Right ventricle myocardium superior (tissue), 1 donor: ENCODE data around the gene ZNF625. TPM values are rescaled to one million over a fixed set of nuclear protein-coding genes. Genes with fewer than 3 reads are reported as not detected.
"Not testable (repeated sequence)": the region's sequence is repeated elsewhere in the genome, so short reads cannot be mapped to it uniquely, and the experiment has no call there.

Experiments
- ATAC-seq: fragments of 200-7000 bp; cut with Tn5 transposase; one replicate; pipeline ENCODE4 v1.9.1; 2020; ENCODE audit warnings: mild to moderate bottlenecking; ENCODE audit not compliant: poor library complexity
- DNase-seq: peaks from one replicate; pipeline ENCODE4 v3.0.0-alpha.2; 2020
- intact Hi-C: fragments of 100-400 bp; cut with DNase I; formaldehyde crosslinking; loops from one replicate; pipeline ENCODE4 v1.11.2; 2022
- total RNA-seq: library from RNA; stranded (reverse); fragmentation: NEBNext Ultra II Directional; extraction: Animal tissue kit (Norgen Biotek cat#: 25700); gene quantifications from one replicate; pipeline ENCODE4 v1.2.1, GENCODE V29; 2021
- donor health status: DM: no; HTN: yes; CAD: no; lungs with severe emphysema.

ZNF625 gene
- total RNA-seq, 1 donor from 2014 or later, result 3.2 TPM

GRCh38 chr19:12140545-12141404 lies 15.8 kb downstream of the ZNF625 start:
- DNase-seq, result peak; percentile 92
- intact Hi-C loops, result loop anchor here (2.0 to 10.0 kb wide), 5 partner anchors 46 to 258 kb away; partner anchors contain the start of gene ZNF763
- peak; percentile 94 for ATAC-seq

DNA sequence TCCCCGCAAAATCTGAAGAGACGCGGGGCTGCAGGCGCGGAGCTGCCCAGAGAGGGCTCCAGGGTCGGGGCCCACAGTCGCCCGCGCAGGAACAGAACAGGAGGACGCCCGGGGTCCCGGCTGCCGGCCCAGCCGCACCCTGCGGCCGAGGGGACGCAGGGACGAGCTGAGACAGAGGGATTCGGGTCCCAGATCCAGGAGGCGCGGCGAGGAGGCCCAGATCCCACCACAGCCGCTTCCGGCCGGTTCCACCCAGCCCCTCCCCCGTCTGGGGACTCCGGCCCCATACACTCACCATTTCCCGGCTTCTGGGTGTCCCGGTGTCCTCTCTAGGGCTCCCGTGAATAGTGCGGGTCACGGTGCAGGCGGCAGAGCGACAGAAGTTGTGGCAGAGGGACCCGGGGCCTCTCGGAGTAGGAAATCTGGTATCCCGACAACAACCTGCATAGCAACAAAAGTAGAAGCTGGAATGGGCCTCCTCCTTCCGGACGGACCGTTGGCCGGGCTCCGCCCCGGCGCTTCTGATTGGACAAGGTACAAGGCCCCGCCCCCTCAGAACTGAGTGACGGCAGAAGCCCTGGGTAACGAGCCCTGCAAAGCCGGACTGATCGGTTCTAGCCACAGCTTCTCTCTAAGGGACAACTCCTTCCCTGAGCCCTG lies 16.5 kb downstream of the ZNF625 start, which contains the start of gene ZNF20:
TSS of gene ZNF20 (minus strand) at position 466 of the 660 bp plus-strand sequence. CDS start at position 298, 168 bp downstream.
- DNase-seq, result peak; percentile 97
- peak; percentile 99 for ATAC-seq
- intact Hi-C loops, result loop anchor here (2.0 to 10.0 kb wide), 5 partner anchors 45 to 258 kb away; partner anchors contain the start of gene ZNF763

DNA sequence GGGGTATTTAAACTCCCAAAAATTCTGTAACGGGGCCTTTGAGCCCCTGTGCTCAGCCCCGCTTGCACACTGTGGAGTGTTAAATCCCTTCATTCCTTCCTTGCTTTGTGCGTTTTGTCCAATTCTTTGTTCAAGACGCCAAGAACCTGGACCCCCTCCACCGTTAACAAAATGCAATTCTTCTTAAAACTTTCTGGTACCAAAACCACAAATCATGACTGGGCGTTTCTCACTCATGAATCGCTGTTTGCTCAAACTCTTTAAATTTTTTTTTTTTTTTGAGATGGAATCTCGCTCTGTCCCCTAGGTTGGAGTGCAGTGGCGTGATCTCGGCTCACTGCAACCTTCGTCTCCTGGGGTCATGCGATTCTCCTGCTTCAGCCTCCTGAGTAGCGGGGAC lies 17.3 kb downstream of the ZNF625 start:
- ATAC-seq (no peak), DNase-seq (no peak)
- intact Hi-C loops, result no loop called here

- no peak for DNase-seq
- ATAC-seq, result no peak
- intact Hi-C loops, result no loop called here
These were observed 19.2 kb downstream of the ZNF625 start for GRCh38 chr19:12137221-12137940.

GRCh38 chr19:12133069-12133468 lies 23.5 kb downstream of the ZNF625 start:
- intact Hi-C loops, result no loop called here
- DNase-seq (no peak), ATAC-seq (no peak)

GRCh38 chr19:12126707-12127106 lies 29.8 kb downstream of the ZNF625 start:
- intact Hi-C loops, result no loop called here
- ATAC-seq (no peak), DNase-seq (no peak)

DNA sequence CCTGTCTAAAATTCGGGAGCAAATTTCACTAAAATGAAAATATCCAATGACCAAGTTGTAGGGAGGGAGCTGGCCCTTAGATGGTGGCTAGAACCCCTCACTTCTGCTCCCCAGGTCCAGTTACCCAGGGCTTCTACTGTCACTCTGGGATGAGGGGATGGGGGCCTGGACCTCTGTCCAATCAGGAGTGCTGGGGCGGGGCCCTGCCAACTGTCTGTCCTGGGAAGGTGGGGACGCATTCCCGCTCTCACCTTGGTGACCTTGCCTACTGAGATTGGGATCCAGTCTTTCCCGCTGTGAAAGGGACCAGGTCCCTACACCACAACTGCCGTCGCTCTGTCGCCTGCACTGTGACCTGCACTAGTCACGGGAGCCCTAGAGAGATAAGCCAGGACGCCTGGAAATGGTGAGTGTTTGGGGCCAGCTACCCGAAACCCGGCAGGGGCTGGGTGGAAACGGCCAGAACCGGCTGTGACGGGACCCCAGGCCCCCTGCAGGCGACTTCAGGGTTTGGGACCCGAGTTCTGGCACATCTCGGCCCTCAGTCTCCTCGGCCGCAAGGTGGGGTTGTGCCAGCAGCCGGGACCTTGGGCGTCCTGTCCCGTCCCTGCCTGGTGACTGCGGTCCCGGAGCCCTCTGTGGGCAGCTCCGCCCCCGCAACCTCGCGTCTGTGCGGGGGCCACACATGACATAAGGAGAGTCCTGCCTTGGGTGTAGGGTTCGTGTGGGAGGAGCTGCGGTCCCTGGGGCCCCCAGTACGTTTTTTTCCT lies 39.1 kb downstream of the ZNF625 start:
- DNase-seq (no peak), ATAC-seq (no peak)
- intact Hi-C loops, result no loop called here

- intact Hi-C loops, result no loop called here
- no peak for DNase-seq
- ATAC-seq, result no peak
These were observed 43.4 kb downstream of the ZNF625 start for GRCh38 chr19:12113121-12113520.

DNA sequence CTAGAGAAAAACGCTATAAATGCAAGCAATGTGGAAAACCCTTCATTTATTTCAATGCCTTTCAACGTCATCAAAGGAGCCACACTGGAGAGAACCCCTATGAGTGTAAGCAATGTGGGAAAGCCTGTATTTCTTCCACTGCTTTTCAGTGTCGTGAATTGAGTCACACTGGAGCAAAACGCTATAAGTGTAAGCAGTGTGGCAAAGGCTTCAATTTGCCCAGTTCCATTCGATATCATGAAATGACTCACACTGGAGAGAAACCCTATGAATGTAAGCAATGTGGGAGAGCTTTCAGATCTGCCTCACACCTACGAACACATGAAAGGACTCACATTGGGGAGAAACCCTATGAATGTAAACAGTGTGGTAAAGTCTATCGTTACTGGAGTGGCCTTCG lies 43.8 kb downstream of the ZNF625 start:
- DNase-seq, result no peak
- intact Hi-C loops, result no loop called here
- ATAC-seq, result no peak

GRCh38 chr19:12111943-12112637 lies 44.4 kb downstream of the ZNF625 start:
- ATAC-seq, result no peak
- DNase-seq, result no peak
- intact Hi-C loops, result no loop called here

DNA sequence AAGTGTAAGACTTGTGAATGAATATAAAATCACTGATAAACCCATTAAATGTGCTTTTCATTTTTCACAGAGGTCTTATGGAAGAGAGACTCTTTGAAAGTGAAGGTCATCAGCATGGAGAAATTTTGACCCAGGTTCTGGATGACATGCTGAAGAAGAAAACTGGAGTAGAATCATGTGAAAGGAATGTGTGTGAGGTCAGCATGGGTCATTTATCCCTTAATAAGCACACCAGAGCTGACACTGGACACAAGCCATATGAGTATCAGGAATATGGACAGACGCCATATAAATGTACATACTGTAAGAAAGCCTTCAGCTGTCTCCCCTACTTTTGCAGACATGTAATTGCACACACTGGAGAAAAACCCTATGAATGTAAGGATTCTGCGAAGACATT lies 45.4 kb downstream of the ZNF625 start:
- no peak for DNase-seq
- intact Hi-C loops, result no loop called here
- no peak for ATAC-seq

- ATAC-seq, intact Hi-C loops: not testable (repeated sequence)
These were observed 52.6 kb downstream of the ZNF625 start for GRCh38 chr19:12103909-12104308.

GRCh38 chr19:12098040-12098439 lies 58.5 kb downstream of the ZNF625 start:
- intact Hi-C loops, result loop anchor here (10.0 kb wide), 1 partner anchor 47 kb away; the partner anchor contains the start of gene ZNF20
- ATAC-seq, result no peak
- DNase-seq, result no peak

More at GRCh38 chr19:12103909-12104308, 52.6 kb downstream of the ZNF625 start:
- not testable (repeated sequence) for DNase-seq

DNA sequence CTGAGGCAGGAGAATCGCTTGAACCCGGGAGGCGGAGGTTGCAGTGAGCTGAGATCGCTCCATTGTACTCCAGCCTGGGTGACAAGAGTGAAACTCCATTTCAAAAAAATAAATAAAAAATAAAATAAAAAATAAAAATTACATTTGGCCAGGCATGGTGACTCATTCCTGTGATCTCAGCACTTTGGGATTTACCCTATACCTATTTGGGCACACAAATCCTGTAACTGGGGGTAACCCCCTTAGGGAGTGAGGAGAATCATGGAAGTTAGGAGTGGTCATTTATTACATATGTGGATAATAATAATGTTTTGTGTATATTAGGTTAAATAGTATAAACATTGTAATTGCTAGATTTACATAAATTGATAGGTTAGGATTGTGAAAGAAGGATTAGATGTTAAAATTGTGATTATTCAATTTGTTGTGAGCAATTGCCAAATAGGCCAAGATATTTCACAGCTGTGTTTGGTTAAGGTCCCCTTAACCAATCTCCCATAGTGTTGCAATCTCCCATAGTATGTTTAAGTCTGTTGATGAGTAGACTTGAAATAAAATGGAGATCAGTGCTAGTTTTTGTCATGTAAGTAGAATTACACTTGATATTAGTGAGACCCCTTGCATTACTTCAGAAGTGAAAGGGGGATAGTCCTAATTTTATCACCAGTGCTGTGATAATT lies 61.3 kb downstream of the ZNF625 start:
- DNase-seq, result no peak
- intact Hi-C loops, result loop anchor here (10.0 kb wide), 1 partner anchor 50 kb away; the partner anchor contains the start of gene ZNF20
- no peak for ATAC-seq
